T-helper 2 cell treated with Interferon-gamma antibody and Interleukin-4, amounts not matched to agents 100 ng/mL and 5 ng/mL, for 36 hours (primary cell): ENCODE measurements around the gene KDM4B. TPM values are rescaled to one million over a fixed set of nuclear protein-coding genes. Genes with fewer than 3 reads are reported as not detected.

Source experiments
- intact Hi-C: fragments of 100-400 bp; cut with micrococcal nuclease; formaldehyde crosslinking; loops from one replicate; pipeline ENCODE4 v1.15.1; 2023
- total RNA-seq: library from RNA; stranded (reverse); gene quantifications from 2 replicates; pipeline ENCODE4 v1.2.3, GENCODE V29; 2022

The KDM4B gene
- total RNA-seq, 1 donor from 2014 or later: 35.0 TPM

- intact Hi-C loops: no loop called here
Measured at GRCh38 chr19:5132698-5133651, 164.1 kb downstream of the KDM4B start.

GRCh38 chr19:5133986-5134595 lies 165.2 kb downstream of the KDM4B start:
- intact Hi-C loops: no loop called here

GRCh38 chr19:5134691-5135090 lies 165.8 kb downstream of the KDM4B start:
- intact Hi-C loops: no loop called here

GRCh38 chr19:5136073-5136855 lies 167.4 kb downstream of the KDM4B start:
- intact Hi-C loops: no loop called here

- intact Hi-C loops: no loop called here
Measured at GRCh38 chr19:5137114-5137513, 168.2 kb downstream of the KDM4B start.

GRCh38 chr19:5137571-5138124 lies 168.7 kb downstream of the KDM4B start:
- intact Hi-C loops: no loop called here

GRCh38 chr19:5138606-5139582 lies 170.0 kb downstream of the KDM4B start:
- intact Hi-C loops: no loop called here

- intact Hi-C loops: no loop called here
Measured at GRCh38 chr19:5139583-5140325, 170.8 kb downstream of the KDM4B start.

GRCh38 chr19:5141129-5141849 lies 172.4 kb downstream of the KDM4B start:
- intact Hi-C loops: no loop called here

GRCh38 chr19:5141850-5142724 lies 173.2 kb downstream of the KDM4B start:
- intact Hi-C loops: no loop called here

- intact Hi-C loops: no loop called here
Measured at GRCh38 chr19:5142725-5143097, 173.8 kb downstream of the KDM4B start.

- intact Hi-C loops: no loop called here
Measured at GRCh38 chr19:5143471-5144411, 174.8 kb downstream of the KDM4B start.

GRCh38 chr19:5144545-5145179 lies 175.7 kb downstream of the KDM4B start:
- intact Hi-C loops: no loop called here

GRCh38 chr19:5145521-5146511 lies 176.9 kb downstream of the KDM4B start:
- intact Hi-C loops: no loop called here
